Activated CD4-positive, CD25-positive, alpha-beta regulatory T cell treated with anti-CD3 and anti-CD28 coated beads, Interleukin-2, amount 50 U/mL, for 24 hours (primary cell): ENCODE measurements around the gene BTF3L4.

Source experiments
- ATAC-seq, 2 donors: fragments of 150-1000 bp; cut with Tn5 transposase; one replicate each; pipeline ENCODE4 v1.10.0; 2021; ENCODE audit warnings: mild to moderate bottlenecking in 1 of 2, moderate library complexity in 1 of 2

BTF3L4 gene

GRCh38 chr1:52127181-52128180 lies 71.4 kb downstream of the BTF3L4 start:
- ATAC-seq = peak in 1 of 2 donors; percentile 60

DNA sequence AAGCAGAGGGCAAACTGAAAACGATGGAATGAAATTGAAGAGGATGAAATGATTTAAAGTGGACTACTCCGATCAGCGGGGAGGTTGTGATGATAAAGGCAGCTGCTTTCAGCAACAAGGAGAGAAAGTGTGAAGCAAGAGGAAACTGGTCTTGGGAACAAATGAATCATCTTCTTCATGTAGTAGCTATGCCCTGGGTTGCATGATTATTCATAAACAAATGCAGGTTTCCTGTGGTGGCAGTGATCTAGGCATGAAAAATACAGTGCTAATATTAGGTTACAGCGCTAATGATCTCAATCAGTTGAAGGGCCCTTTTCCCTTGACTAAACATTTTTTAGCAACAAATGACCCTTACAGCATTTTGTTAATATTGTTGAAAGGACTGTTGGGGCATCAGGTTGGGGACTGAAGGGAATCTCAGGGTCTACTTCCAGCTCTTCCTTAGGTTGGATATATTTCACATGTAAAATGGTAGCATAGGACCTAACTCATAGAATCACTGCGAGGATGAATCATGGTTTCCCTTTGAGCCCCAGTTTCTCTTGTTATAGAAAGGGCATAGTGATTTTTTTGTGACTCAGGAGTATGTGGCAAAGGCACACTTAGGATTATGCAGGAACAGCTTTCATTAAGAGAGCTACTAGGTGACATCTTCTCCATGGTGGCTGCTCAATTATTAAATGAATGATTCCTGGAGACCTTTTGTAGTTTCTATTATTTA lies 83.9 kb downstream of the BTF3L4 start:
- ATAC-seq = peak; percentile 65 to 73
